ENCODE measurements around the gene NCBP1. TPM values are rescaled to one million over a fixed set of nuclear protein-coding genes. Genes with fewer than 3 reads are reported as not detected.

NCBP1 gene
- total and polyA plus RNA-seq, 2 of the 4 experiments (the other 2 are of a cell fraction), result 17.8 to 46.4 TPM

DNA sequence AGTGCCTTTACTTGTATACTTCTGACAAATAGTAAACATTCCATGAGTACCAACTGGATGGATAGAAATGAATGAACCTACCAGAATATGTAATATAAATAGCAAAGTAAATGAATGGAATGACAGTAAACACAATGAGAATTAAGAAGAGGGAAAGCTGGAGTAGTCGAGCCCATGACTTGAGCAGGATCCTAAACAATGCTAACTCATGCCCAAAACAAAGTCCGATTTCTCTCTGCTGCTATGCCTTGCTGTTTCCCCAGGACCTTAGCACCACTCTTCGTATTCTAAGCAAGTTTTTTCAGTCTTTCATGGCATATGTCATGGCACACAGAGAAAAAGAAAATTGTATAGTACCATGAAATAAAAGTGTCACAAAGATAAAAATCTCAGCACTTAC is 61.8 kb downstream of the NCBP1 start:
- in situ Hi-C loops (cut with MboI; ENCODE audit: low sequenced_read_pairs), result no loop called here
- Histone ChIP-seq H3K56ac (ENCODE audit: extremely low read depth, insufficient read depth, low read length) (no peak overlapping the region), H4K91ac (ENCODE audit: insufficient read depth, low read depth, low read length) (no peak overlapping the region), H3K36me3 (ENCODE audit: control insufficient read depth, insufficient read depth, low read length) (peaks cover 7% of the 10 kb centered on the region), H4K20me1 (ENCODE audit: insufficient read depth, low read length) (0 out of 2 replicates have a peak, but pooled peaks cover 3% of the 10 kb centered on the region), H2AFZ (replicated peaks; ENCODE audit: low read length, poor library complexity) (no peak overlapping the region), H3K9ac (ENCODE audit: low read depth, low read length) (0 out of 2 replicates have a peak overlapping the region, but pooled peaks have one; percentile 29), H3K4me1 (ENCODE audit: control insufficient read depth, insufficient read depth, low read length) (peaks cover 5% of the 10 kb centered on the region; the same call in 1 of the 2 replicates), H4K8ac (ENCODE audit: low read depth in 2 of 2, low read length in 2 of 2) (no peak overlapping the region), H3K23ac (ENCODE audit: low read depth, low read length) (peak overlapping the region; percentile 3), H2BK15ac (ENCODE audit: low read depth, low read length) (no peak overlapping the region), H2BK20ac (ENCODE audit: low read depth, low read length) (no peak overlapping the region), H3K18ac (ENCODE audit: low read depth, low read length) (no peak overlapping the region), H4K5ac (ENCODE audit: low read depth, low read length) (no peak overlapping the region), H3K9me3 (ENCODE audit: control insufficient read depth, insufficient read depth, low read length) (no peaks in the 10 kb centered on the region), H3K14ac (replicated peaks; ENCODE audit: low read depth, low read length) (no peak overlapping the region), H3K27ac (ENCODE audit: insufficient read depth, low read length) (no peak overlapping the region), H2BK120ac (ENCODE audit: low read depth, low read length) (no peak overlapping the region), H2AK5ac (ENCODE audit: low read depth, low read length) (no peak overlapping the region), H3K9me1 (ENCODE audit: insufficient read depth, low read length) (peaks cover 6% of the 10 kb centered on the region; the same call in 1 of the 2 replicates), H2AK9ac (replicated peaks; ENCODE audit: low read depth, low read length, poor library complexity) (no peak overlapping the region), H2BK5ac (ENCODE audit: low read depth, low read length, poor library complexity, severe bottlenecking) (no peak overlapping the region), H3K79me1 (ENCODE audit: low read depth in 1 of 2, low read length in 2 of 2) (peaks cover 11 to 34% of the 10 kb centered on the region in 2 experiments), H3K27me3 (ENCODE audit: control insufficient read depth, insufficient read depth, low read length) (no peaks in the 10 kb centered on the region; the same call in 1 of the 2 replicates), H3K4ac (ENCODE audit: low read depth, low read length) (no peak overlapping the region), H3K4me2 (ENCODE audit: low read depth, low read length) (peak overlapping the region; percentile 98), H3K4me3 (ENCODE audit: insufficient read depth, low read depth, low read length) (no peak overlapping the region)
- CTCF ChIA-PET, result no interaction called here
- TF ChIP-seq CHD1 (IDR thresholded peaks at IDR 0.05; ENCODE audit: low read depth, low read length), result no peak
- TF ChIP-seq RFX5 (IDR thresholded peaks at IDR 0.05; ENCODE audit: low read depth, low read length), result no peak
- 100% methylated on average over 1 of the region's 3 CpGs; no CpG with 5 or more reads in 1 of the 2 experiments for WGBS, 2 experiments (ENCODE audit: extremely low coverage in 2 of 2, insufficient read length in 1 of 2)
- dilution Hi-C loops (cut with HindIII; ENCODE audit: low sequenced_read_pairs, unreplicated experiment), result no loop called here
- POLR2A ChIA-PET (ENCODE audit: unreplicated experiment), result no interaction called here
- DNase-seq, result no peak
- intact Hi-C loops (cut with micrococcal nuclease), result no loop called here
- no peak for ATAC-seq (ENCODE audit: low read depth)
- BruUV-seq (replicated peaks), result no TSS peak
